ENCODE results near the gene KREMEN2.
A peak's percentile ranks its signal among the peaks of the same experiment; 100 is the strongest.

Gene KREMEN2

GRCh38 chr16:2967211-2967631 lies 3.1 kb downstream of the KREMEN2 start:
- TF ChIP-seq CTCF (IDR thresholded peaks at IDR 0.05; ENCODE audit: low read depth, low read length) = no peak
- no peak for DNase-seq (ENCODE audit: extremely low read depth, low read depth)

DNA sequence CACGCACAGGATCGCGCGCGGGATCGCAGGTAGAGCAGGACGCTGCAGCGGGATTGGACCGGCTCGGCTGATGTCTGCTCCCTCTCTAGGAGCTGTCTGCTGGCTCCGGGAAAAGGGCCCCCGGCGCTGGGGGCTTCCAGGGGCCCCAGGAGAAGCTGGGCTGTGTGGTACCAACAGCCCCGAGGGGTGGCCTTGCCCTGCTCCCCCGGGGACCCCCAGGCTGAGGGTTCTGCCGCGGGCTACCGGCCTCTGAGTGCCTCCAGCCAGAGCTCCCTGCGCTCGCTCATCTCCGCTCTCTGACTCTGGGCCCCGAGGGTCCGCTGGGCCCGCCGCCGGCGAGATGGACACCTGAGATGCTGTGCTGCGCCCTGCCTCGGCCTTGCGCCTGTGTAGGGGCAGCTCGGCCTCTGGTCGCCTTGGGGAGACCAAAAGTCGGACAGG lies 3.7 kb downstream of the KREMEN2 start:
- DNase-seq (ENCODE audit: extremely low read depth, low read depth) = no peak
- TF ChIP-seq CTCF (IDR thresholded peaks at IDR 0.05; ENCODE audit: low read depth, low read length) = no peak

- no peak for DNase-seq (ENCODE audit: extremely low read depth, low read depth)
- TF ChIP-seq CTCF (IDR thresholded peaks at IDR 0.05; ENCODE audit: low read depth, low read length) = no peak
These were observed 4.3 kb downstream of the KREMEN2 start for GRCh38 chr16:2968368-2968737.

DNA sequence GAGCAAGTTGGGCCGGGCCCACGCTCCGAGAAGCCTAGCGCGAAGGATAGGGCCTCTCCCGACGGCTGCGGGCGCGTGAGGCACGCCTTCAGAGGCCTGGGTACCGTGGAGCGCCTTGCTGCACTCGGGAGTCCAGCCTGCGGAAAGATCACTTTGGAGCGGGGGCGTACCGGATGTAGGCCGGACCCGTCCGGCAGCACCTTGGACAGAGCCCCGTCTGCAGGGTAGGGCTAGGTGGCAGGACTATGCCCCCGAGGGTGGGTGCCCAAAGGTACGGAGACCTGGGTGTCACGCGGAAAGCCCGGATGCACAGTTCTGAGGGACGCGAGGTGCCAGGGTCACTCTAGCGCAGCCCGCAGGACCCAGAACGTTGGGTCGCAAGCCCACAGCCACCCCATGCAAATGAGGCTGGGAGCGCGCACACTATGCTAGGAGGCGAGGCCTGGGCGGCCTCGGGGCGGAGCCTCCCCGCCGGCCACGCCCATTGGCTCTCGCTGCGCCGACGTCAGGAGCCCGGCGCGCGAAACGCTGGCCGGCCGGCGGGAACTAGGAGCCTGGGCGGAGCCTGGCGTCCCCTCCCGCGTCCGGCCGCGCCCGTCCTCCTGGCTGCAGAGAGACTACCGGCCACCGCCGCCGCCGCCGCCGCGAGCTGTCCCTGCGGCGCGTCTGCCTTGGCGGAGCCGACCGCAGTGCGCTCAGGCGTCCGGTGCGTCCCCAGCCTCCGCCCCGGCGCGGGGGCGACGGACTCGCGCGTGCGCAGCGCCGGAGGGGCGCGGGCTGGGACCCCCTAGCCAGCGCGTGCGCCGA lies 4.9 kb downstream of the KREMEN2 start, which contains the start of gene PAQR4:
Gene PAQR4, plus strand, starts transcription at position 611 of the 807 bp plus-strand sequence. CDS start 327 bp downstream, outside the sequence.
- no peak for TF ChIP-seq CTCF (IDR thresholded peaks at IDR 0.05; ENCODE audit: low read depth, low read length)
- peak; percentile 44 for DNase-seq (ENCODE audit: extremely low read depth, low read depth)

DNA sequence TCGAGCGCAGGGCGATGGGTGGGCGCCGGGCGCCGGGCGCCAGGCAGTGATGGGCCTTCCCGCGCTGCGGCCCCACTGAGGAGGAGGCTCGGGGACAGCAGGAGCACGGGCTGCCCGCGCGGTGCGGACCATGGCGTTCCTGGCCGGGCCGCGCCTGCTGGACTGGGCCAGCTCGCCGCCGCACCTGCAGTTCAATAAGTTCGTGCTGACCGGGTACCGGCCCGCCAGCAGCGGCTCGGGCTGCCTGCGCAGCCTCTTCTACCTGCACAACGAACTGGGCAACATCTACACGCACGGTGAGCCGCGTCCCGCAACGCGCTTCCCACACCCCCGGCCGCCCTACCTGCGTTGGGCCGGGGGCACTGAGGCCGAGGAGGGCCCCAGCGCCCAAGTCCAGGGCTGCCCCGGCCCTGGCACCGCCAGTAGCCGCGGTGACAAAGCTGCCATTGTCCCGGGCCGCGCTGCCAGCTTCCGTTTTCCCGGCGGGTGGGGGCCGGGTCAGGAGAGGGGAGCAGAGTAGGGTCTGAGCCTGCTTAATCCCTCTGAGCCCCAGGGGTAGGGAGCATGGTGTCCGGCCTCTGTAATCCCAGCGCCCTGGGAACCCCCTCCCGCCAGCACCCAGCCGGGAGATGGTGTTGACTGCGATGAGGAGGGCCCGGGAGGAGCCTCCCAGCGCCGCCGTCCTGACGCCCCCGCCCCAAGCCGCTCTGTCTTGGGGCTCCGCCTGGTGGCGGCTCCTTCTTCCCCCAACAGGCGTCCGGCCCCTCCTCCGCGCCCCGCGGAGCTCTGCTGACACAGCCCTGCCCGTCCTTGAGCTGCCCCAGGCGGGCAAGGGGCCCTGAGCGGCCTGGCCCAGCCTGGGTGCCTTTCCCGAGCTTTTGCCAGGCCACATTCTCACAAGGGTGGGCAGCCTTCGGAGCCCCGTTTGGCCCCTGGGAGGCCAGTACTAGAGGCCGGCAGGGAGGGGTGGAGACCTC lies 5.8 kb downstream of the KREMEN2 start:
- TF ChIP-seq CTCF (IDR thresholded peaks at IDR 0.05; ENCODE audit: low read depth, low read length) = peak; percentile 44
- no peak for DNase-seq (ENCODE audit: extremely low read depth, low read depth)

DNA sequence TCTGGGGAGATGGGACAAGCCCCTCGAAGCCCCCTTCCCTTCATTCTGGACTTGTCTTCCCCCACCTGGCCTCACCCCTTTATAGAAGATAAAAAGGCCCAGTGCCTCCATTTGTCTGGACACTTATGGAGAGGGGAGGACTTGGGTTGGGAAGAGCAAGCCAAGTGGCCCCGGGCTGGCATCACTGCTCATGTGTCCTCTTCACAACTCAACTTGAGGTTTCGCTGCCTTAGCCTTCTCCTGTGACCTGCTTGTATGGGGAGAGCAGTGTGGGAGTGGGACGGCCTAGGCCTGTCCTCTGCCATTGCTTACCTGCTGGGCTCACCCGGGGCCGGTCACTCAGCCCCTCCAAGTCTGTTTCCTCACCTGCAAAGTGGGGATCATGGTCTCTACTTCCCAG lies 6.5 kb downstream of the KREMEN2 start:
- no peak for TF ChIP-seq CTCF (IDR thresholded peaks at IDR 0.05; ENCODE audit: low read depth, low read length)
- no peak for DNase-seq (ENCODE audit: extremely low read depth, low read depth)
